Activated T-cell treated with anti-CD3 and anti-CD28 coated beads for 4 hours (primary cell): Measurements from ENCODE around the gene BICC1.
"Not testable (repeated sequence)": the region's sequence is repeated elsewhere in the genome, so short reads cannot be mapped to it uniquely, and the experiment has no call there.

Experiments used
- DNase-seq: peaks from one replicate; pipeline ENCODE4 v3.0.0-alpha.2; 2020

BICC1 gene

GRCh38 chr10:58567652-58568051 is 55.0 kb downstream of the BICC1 start:
- DNase-seq: no peak

GRCh38 chr10:58568428-58568935 is 55.8 kb downstream of the BICC1 start:
- no peak for DNase-seq

- DNase-seq: no peak
Observed at GRCh38 chr10:58570307-58570723, 57.6 kb downstream of the BICC1 start.

GRCh38 chr10:58570979-58571378 is 58.3 kb downstream of the BICC1 start:
- DNase-seq: no peak

GRCh38 chr10:58573144-58573543 is 60.5 kb downstream of the BICC1 start:
- DNase-seq: no peak

GRCh38 chr10:58574058-58574457 is 61.4 kb downstream of the BICC1 start:
- no peak for DNase-seq

- no peak for DNase-seq
Observed at GRCh38 chr10:58575491-58575890, 62.8 kb downstream of the BICC1 start.

- DNase-seq: no peak
Observed at GRCh38 chr10:58576751-58577436, 64.2 kb downstream of the BICC1 start.

- DNase-seq: no peak
Observed at GRCh38 chr10:58577437-58577777, 64.7 kb downstream of the BICC1 start.

- no peak for DNase-seq
Observed at GRCh38 chr10:58578366-58578765, 65.7 kb downstream of the BICC1 start.

GRCh38 chr10:58579011-58579655 is 66.5 kb downstream of the BICC1 start:
- no peak for DNase-seq

- DNase-seq: no peak
Observed at GRCh38 chr10:58582045-58582444, 69.4 kb downstream of the BICC1 start.

GRCh38 chr10:58585435-58585834 is 72.8 kb downstream of the BICC1 start:
- DNase-seq: no peak

- DNase-seq: no peak
Observed at GRCh38 chr10:58586282-58587245, 73.9 kb downstream of the BICC1 start.

GRCh38 chr10:58587676-58588075 is 75.0 kb downstream of the BICC1 start:
- no peak for DNase-seq

- no peak for DNase-seq
Observed at GRCh38 chr10:58588673-58589265, 76.1 kb downstream of the BICC1 start.

- DNase-seq: no peak
Observed at GRCh38 chr10:58590152-58590840, 77.6 kb downstream of the BICC1 start.

- no peak for DNase-seq
Observed at GRCh38 chr10:58590924-58591323, 78.3 kb downstream of the BICC1 start.

- DNase-seq: no peak
Observed at GRCh38 chr10:58593008-58593407, 80.3 kb downstream of the BICC1 start.

GRCh38 chr10:58597211-58597610 is 84.5 kb downstream of the BICC1 start:
- DNase-seq: not testable (repeated sequence)

GRCh38 chr10:58599927-58600553 is 87.4 kb downstream of the BICC1 start:
- DNase-seq: no peak

GRCh38 chr10:58608351-58608750 is 95.7 kb downstream of the BICC1 start:
- DNase-seq: no peak
